ENCODE results near the gene WWC2. TPM values are rescaled to one million over a fixed set of nuclear protein-coding genes. Genes with fewer than 3 reads are reported as not detected.

WWC2 gene
- polyA plus RNA-seq, 3 donors from 2014 or later, result 0.13 to 3.7 (median 0.78) TPM

DNA sequence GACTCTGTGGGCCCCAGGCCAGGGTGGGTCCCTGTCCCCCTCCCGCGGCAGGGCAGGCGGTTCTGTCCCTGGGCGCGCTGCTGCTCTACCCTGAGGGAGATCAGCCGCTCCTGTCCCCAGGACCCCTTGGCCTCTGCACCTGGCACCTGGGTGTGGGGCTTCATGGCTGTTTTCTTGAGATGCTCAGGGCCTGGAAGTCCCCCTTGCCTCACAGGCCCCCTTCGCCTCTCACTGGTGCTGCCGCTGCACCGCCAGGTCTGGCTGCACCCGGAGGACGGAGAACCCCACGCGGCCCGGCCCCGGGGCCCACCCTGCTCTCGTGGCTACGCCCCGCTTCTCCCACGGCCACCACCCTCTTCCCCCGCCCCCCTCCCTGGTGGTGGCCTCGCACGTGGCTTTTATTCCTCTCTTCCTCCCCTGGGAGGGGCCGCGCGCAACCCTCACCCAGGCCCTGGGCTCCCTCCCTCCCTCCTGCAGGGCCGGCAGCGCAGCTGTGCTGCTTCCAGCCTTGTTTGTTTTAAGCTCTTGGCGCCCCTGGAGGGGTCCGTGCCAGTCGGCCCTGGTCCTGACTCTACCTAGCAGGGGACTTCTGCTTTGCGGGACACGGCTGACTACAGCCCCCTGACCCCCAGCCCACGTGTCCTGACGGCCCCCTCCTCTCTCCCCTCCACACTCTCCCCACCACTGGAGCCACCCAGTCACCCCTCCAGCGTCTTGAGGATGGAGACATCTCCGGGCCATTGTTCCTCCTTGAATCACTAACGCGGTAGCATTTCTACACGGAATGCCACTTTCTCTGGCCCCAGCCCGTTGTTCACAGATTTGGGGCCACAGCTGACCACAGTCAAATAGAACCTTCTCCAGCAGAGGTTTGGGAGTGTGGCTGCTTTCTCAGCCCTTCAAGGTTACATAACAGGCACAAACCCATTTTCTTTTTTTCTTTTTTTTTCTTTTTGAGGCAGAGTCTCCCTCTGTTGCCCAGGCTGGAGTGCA is 243.8 kb downstream of the WWC2 start:
- peak overlapping the region in 2 of 6 donors; percentile 39 to 75 for H3K27ac Mint-ChIP-seq
- H3K9me3 Mint-ChIP-seq, result no peaks in the 10 kb centered on the region
- H3K4me3 Mint-ChIP-seq, result peak overlapping the region; percentile 53 to 83 (median 76)
- peaks cover 6 to 13% (median 6%) of the 10 kb centered on the region in 3 donors for H3K27me3 Mint-ChIP-seq (ENCODE audit: low read depth in 3 of 3)
- H3K4me1 Mint-ChIP-seq, result peaks cover 17 to 48% of the 10 kb centered on the region in 2 donors
- H3K36me3 Mint-ChIP-seq, result peaks cover 0 to 5% (median 0%) of the 10 kb centered on the region in 3 donors
- DNase-seq, result peak; percentile 15 to 42 (median 26)

DNA sequence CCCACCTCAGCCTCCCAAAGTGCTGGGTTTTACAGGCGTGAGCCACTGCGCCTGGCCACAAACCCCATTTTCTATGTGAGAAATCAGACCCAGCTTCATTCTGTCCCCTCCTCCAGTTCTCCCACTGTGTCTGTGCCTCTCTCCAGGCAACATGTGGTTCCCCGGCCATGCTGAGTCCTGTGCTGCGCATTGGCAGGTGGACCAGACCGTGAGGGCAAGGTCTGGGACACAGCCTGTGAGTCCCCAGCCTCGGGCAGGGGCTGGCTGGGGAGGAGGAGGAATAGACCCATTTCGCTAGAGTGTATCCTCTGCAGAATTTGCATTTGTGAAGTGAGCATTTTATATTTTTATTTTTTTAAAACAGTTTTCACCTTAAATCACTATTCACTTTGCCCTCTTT is 244.7 kb downstream of the WWC2 start:
- Mint-ChIP-seq H3K27ac (no peak overlapping the region), H3K27me3 (ENCODE audit: low read depth in 3 of 3) (peaks cover 6 to 13% (median 6%) of the 10 kb centered on the region in 3 donors), H3K9me3 (no peaks in the 10 kb centered on the region), H3K36me3 (peaks cover 0 to 5% (median 0%) of the 10 kb centered on the region in 3 donors), H3K4me3 (peak overlapping the region in 4 of 5 donors; percentile 24 to 80 (median 64)), H3K4me1 (peaks cover 15 to 44% of the 10 kb centered on the region in 2 donors)
- DNase-seq, result peak in 1 of 3 donors; percentile 11

GRCh38 chr4:183344523-183345255 is 245.6 kb downstream of the WWC2 start:
- no peak for DNase-seq
- Mint-ChIP-seq H3K27ac (no peak overlapping the region), H3K9me3 (no peaks in the 10 kb centered on the region), H3K36me3 (peaks cover 0 to 5% (median 0%) of the 10 kb centered on the region in 3 donors), H3K27me3 (ENCODE audit: low read depth in 3 of 3) (peaks cover 3 to 13% (median 8%) of the 10 kb centered on the region in 3 donors), H3K4me3 (no peak overlapping the region), H3K4me1 (peaks cover 15 to 48% of the 10 kb centered on the region in 2 donors)

DNA sequence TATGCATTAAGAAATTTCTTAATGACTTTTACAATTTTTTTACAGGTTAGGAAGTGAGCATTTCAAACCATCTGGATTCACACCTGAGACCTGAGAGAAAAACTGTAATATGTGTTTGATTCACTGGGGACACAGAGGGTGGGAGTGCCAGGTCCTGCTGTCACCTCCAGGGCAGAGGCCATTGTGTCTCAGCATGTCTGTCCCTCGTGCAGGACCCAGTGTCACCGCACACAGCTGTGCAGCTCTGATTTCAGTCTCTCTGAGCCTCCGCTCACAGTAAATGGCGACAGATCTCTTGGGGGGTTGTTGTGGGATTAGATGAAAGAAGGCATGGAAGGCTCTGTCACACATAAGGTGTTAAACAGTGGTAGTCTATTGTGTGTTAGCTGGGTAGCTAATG is 246.2 kb downstream of the WWC2 start:
- no peak for DNase-seq
- peaks cover 15 to 44% of the 10 kb centered on the region in 2 donors for H3K4me1 Mint-ChIP-seq
- peaks cover 0 to under 1% (median 0%) of the 10 kb centered on the region in 6 donors for H3K9me3 Mint-ChIP-seq
- no peak overlapping the region for H3K27ac Mint-ChIP-seq
- H3K36me3 Mint-ChIP-seq, result peaks cover 0 to 3% (median 0%) of the 10 kb centered on the region in 3 donors
- H3K27me3 Mint-ChIP-seq (ENCODE audit: low read depth in 3 of 3), result peaks cover 3 to 13% (median 8%) of the 10 kb centered on the region in 3 donors
- H3K4me3 Mint-ChIP-seq, result no peak overlapping the region

DNA sequence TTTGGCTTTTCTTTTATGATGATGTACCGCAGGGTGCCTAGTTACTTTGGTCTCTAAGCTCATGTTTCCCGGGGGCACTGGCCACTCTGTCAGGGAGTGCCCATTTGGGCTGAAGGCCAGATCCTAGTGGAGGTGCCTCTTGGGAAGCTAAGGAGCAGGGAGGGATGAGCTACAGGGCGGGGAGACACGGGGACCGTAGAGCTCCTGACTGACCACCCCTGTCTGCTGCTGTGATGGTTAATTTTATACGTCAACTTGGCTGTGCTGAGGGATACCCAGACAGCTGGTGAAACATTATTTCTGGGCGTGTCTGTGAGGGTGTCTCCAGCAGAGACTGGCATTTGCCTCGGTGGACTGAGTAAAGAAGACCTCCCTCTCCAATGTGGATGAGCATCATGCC is 248.1 kb downstream of the WWC2 start:
- peaks cover 3 to 18% (median 12%) of the 10 kb centered on the region in 3 donors for H3K27me3 Mint-ChIP-seq (ENCODE audit: low read depth in 3 of 3)
- H3K9me3 Mint-ChIP-seq, result peaks cover 0 to 2% (median 0%) of the 10 kb centered on the region in 6 donors
- no peaks in the 10 kb centered on the region for H3K36me3 Mint-ChIP-seq
- no peak overlapping the region for H3K27ac Mint-ChIP-seq
- H3K4me1 Mint-ChIP-seq, result peaks cover 13 to 31% of the 10 kb centered on the region in 2 donors
- DNase-seq, result no peak
- no peak overlapping the region for H3K4me3 Mint-ChIP-seq

GRCh38 chr4:183347566-183347965 is 248.5 kb downstream of the WWC2 start:
- Mint-ChIP-seq H3K27me3 (ENCODE audit: low read depth in 3 of 3) (peaks cover 3 to 22% (median 12%) of the 10 kb centered on the region in 3 donors), H3K27ac (no peak overlapping the region), H3K9me3 (peaks cover 0 to 2% (median 0%) of the 10 kb centered on the region in 6 donors), H3K4me1 (peaks cover 13 to 31% of the 10 kb centered on the region in 2 donors), H3K36me3 (no peaks in the 10 kb centered on the region), H3K4me3 (no peak overlapping the region)
- DNase-seq, result no peak

- DNase-seq, result no peak
- no peak overlapping the region for H3K27ac Mint-ChIP-seq
- H3K36me3 Mint-ChIP-seq, result no peaks in the 10 kb centered on the region
- H3K27me3 Mint-ChIP-seq (ENCODE audit: low read depth in 3 of 3), result peaks cover 2 to 23% (median 12%) of the 10 kb centered on the region in 3 donors
- H3K4me3 Mint-ChIP-seq, result no peak overlapping the region
- H3K4me1 Mint-ChIP-seq, result peaks cover 10 to 28% of the 10 kb centered on the region in 2 donors
- H3K9me3 Mint-ChIP-seq, result peaks cover 0 to 2% (median 0%) of the 10 kb centered on the region in 6 donors
Measured at GRCh38 chr4:183348136-183348535, 249.1 kb downstream of the WWC2 start.

GRCh38 chr4:183348706-183349659 is 249.9 kb downstream of the WWC2 start:
- Mint-ChIP-seq H3K9me3 (peaks cover 0 to 2% (median 0%) of the 10 kb centered on the region in 6 donors), H3K27me3 (ENCODE audit: low read depth in 3 of 3) (peaks cover under 1 to 22% (median 11%) of the 10 kb centered on the region in 3 donors), H3K27ac (no peak overlapping the region), H3K4me3 (peak overlapping the region in 4 of 5 donors; percentile 38 to 59 (median 46)), H3K4me1 (peaks cover 7 to 20% of the 10 kb centered on the region in 2 donors), H3K36me3 (no peaks in the 10 kb centered on the region)
- no peak for DNase-seq

DNA sequence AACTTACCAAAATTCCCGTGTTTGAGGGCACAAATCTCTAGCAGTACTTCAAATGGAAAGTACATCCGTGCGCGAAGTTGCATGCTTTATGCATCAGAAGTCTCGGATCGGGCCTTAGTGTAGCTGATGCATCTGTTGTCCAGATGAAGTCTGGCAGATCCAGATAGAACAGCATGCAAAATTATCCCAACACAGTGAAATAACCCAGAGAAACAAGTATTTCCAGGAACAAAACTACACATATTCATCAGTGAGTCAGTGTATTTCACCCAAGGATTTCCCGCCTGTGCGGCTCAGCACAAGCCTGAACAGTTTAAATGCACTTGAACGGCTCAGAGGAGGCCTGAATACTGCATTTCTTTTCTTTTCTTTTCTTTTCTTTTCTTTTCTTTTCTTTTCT is 250.6 kb downstream of the WWC2 start:
- Mint-ChIP-seq H3K27me3 (ENCODE audit: low read depth in 3 of 3) (peaks cover 2 to 18% (median 11%) of the 10 kb centered on the region in 3 donors), H3K36me3 (no peaks in the 10 kb centered on the region), H3K4me1 (peaks cover 6 to 17% of the 10 kb centered on the region in 2 donors), H3K4me3 (peak overlapping the region in 1 of 5 donors; percentile 59), H3K9me3 (peaks cover 0 to 2% (median 0%) of the 10 kb centered on the region in 6 donors), H3K27ac (no peak overlapping the region)
- no peak for DNase-seq

- peaks cover 0 to 2% (median 0%) of the 10 kb centered on the region in 6 donors for H3K9me3 Mint-ChIP-seq
- peak overlapping the region in 1 of 6 donors; percentile 83 for H3K27ac Mint-ChIP-seq
- H3K4me1 Mint-ChIP-seq, result peaks cover 6 to 17% of the 10 kb centered on the region in 2 donors
- DNase-seq, result no peak
- peak overlapping the region in 2 of 5 donors; percentile 38 to 47 for H3K4me3 Mint-ChIP-seq
- no peaks in the 10 kb centered on the region for H3K36me3 Mint-ChIP-seq
- peaks cover 2 to 14% (median 11%) of the 10 kb centered on the region in 3 donors for H3K27me3 Mint-ChIP-seq (ENCODE audit: low read depth in 3 of 3)
Measured at GRCh38 chr4:183350317-183351071, 251.4 kb downstream of the WWC2 start.

- peaks cover 0 to 2% (median 0%) of the 10 kb centered on the region in 6 donors for H3K9me3 Mint-ChIP-seq
- H3K4me1 Mint-ChIP-seq, result peaks cover 6 to 17% of the 10 kb centered on the region in 2 donors
- no peaks in the 10 kb centered on the region for H3K36me3 Mint-ChIP-seq
- H3K27me3 Mint-ChIP-seq (ENCODE audit: low read depth in 3 of 3), result peaks cover 5 to 15% (median 9%) of the 10 kb centered on the region in 3 donors
- H3K27ac Mint-ChIP-seq, result no peak overlapping the region
- no peak overlapping the region for H3K4me3 Mint-ChIP-seq
- DNase-seq, result no peak
Measured at GRCh38 chr4:183352546-183352945, 253.5 kb downstream of the WWC2 start.

- Mint-ChIP-seq H3K4me3 (no peak overlapping the region), H3K9me3 (peaks cover 0 to 2% (median 0%) of the 10 kb centered on the region in 6 donors), H3K27me3 (ENCODE audit: low read depth in 3 of 3) (peaks cover 8 to 15% (median 11%) of the 10 kb centered on the region in 3 donors), H3K27ac (no peak overlapping the region), H3K36me3 (no peaks in the 10 kb centered on the region), H3K4me1 (peaks cover 4 to 16% of the 10 kb centered on the region in 2 donors)
- no peak for DNase-seq
Measured at GRCh38 chr4:183353557-183353956, 254.5 kb downstream of the WWC2 start.

Measured in immature natural killer cell (primary cell).